ENCODE data around the gene FCAMR.

DNA sequence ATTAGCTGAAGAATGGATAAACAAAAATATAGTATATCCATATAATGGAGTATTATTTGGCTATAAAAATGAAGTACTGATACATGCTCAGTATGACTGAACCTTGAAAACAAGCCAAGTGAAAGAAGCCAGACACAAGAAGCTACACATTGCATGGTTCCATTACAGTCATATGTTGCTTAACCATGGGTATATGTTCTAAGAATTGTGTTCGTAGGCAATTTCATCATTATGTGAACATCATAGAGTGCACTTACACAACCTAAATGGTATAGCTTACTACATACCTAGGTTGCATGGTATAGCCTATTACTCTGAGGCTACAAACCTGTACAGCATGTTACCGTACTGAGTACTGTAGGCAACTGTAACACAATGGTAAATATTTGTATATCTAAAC lies 28.6 kb upstream of the FCAMR start:
- TF ChIP-seq CTCF (IDR thresholded peaks at IDR 0.05) (no peak), POLR2A (IDR thresholded peaks at IDR 0.05) (no peak)
